ENCODE measurements around the gene SPOCK3.

- TF ChIP-seq CTCF (IDR thresholded peaks at IDR 0.05; ENCODE audit: extremely low read depth in 1 of 2, insufficient read depth in 1 of 2, low read depth in 1 of 2, low read length in 2 of 2) (no peak), EZH2 (IDR thresholded peaks at IDR 0.05; ENCODE audit: borderline replicate concordance, low read depth, low read length, severe bottlenecking) (no peak), POLR2A (IDR thresholded peaks at IDR 0.05; ENCODE audit: low read depth, low read length) (no peak), POLR2AphosphoS5 (IDR thresholded peaks at IDR 0.05; ENCODE audit: insufficient read depth, low read depth, low read length) (no peak)
Observed at GRCh38 chr4:166987026-166987425, 247.3 kb downstream of the SPOCK3 start.
